ENCODE measurements around the gene WWC1. TPM values are rescaled to one million over a fixed set of nuclear protein-coding genes. Genes with fewer than 3 reads are reported as not detected.

WWC1 gene
- total RNA-seq, 2 experiments from 2014 or later, result 1.0 to 1.3 TPM

- no peaks in the 10 kb centered on the region for H3K36me3 ChIP-seq (ENCODE audit: insufficient read depth, low read length)
- ATAC-seq (ENCODE audit: poor library complexity) (no peak), DNase-seq (no peak)
- no peaks in the 10 kb centered on the region for H3K27me3 ChIP-seq (ENCODE audit: control insufficient read depth in 1 of 2, insufficient read depth in 2 of 2, low read length in 2 of 2)
- TF ChIP-seq CTCF (IDR thresholded peaks at IDR 0.05), result no peak
- no peaks in the 10 kb centered on the region for H3K36me3 Mint-ChIP-seq (ENCODE audit: low read depth)
- H3K27me3 Mint-ChIP-seq, result no peaks in the 10 kb centered on the region
- no peak overlapping the region for H3K4me3 ChIP-seq (ENCODE audit: low read length)
- CTCF ChIA-PET, result no interaction called here
- H3K9me3 Mint-ChIP-seq, result no peaks in the 10 kb centered on the region
- no peak overlapping the region for H3K27ac ChIP-seq (ENCODE audit: low read depth in 1 of 2, low read length in 2 of 2)
- intact Hi-C loops (cut with DNase I, micrococcal nuclease), result no loop called here
- H3K9me3 ChIP-seq (ENCODE audit: control insufficient read depth in 1 of 2, insufficient read depth in 1 of 2, low read length in 2 of 2), result no peaks in the 10 kb centered on the region
- H3K27ac Mint-ChIP-seq, result no peak overlapping the region
- POLR2A ChIA-PET, result no interaction called here
- H3K4me3 Mint-ChIP-seq, result no peak overlapping the region
- no peaks in the 10 kb centered on the region for H3K4me1 Mint-ChIP-seq (ENCODE audit: low read depth)
- no peaks in the 10 kb centered on the region for H3K4me1 ChIP-seq (ENCODE audit: insufficient read depth, low read length)
These were observed 28.3 kb downstream of the WWC1 start for GRCh38 chr5:168319774-168320173.

GRCh38 chr5:168320805-168321204, 29.4 kb downstream of the WWC1 start:
- no peak for TF ChIP-seq CTCF (IDR thresholded peaks at IDR 0.05)
- H3K4me1 Mint-ChIP-seq (ENCODE audit: low read depth), result no peaks in the 10 kb centered on the region
- H3K27me3 Mint-ChIP-seq, result peaks cover 1% of the 10 kb centered on the region
- no peaks in the 10 kb centered on the region for H3K9me3 ChIP-seq (ENCODE audit: control insufficient read depth in 1 of 2, insufficient read depth in 1 of 2, low read length in 2 of 2)
- H3K9me3 Mint-ChIP-seq, result no peaks in the 10 kb centered on the region
- H3K27ac ChIP-seq (ENCODE audit: low read depth in 1 of 2, low read length in 2 of 2), result no peak overlapping the region
- POLR2A ChIA-PET, result no interaction called here
- H3K4me1 ChIP-seq (ENCODE audit: insufficient read depth, low read length), result no peaks in the 10 kb centered on the region
- no peak for DNase-seq
- no peak overlapping the region for H3K4me3 ChIP-seq (ENCODE audit: low read length)
- CTCF ChIA-PET, result no interaction called here
- H3K36me3 Mint-ChIP-seq (ENCODE audit: low read depth), result no peaks in the 10 kb centered on the region
- H3K4me3 Mint-ChIP-seq, result no peak overlapping the region
- intact Hi-C loops (cut with DNase I, micrococcal nuclease), result no loop called here
- no peak for ATAC-seq (ENCODE audit: poor library complexity)
- H3K27ac Mint-ChIP-seq, result no peak overlapping the region
- no peaks in the 10 kb centered on the region for H3K36me3 ChIP-seq (ENCODE audit: insufficient read depth, low read length)
- H3K27me3 ChIP-seq (ENCODE audit: control insufficient read depth in 1 of 2, insufficient read depth in 2 of 2, low read length in 2 of 2), result no peaks in the 10 kb centered on the region

- Mint-ChIP-seq H3K4me3 (no peak overlapping the region), H3K9me3 (no peaks in the 10 kb centered on the region), H3K36me3 (ENCODE audit: low read depth) (no peaks in the 10 kb centered on the region), H3K4me1 (ENCODE audit: low read depth) (peaks cover 4% of the 10 kb centered on the region), H3K27me3 (peaks cover 20% of the 10 kb centered on the region), H3K27ac (no peak overlapping the region)
- ChIA-PET CTCF (no interaction called here), POLR2A (no interaction called here)
- no peaks in the 10 kb centered on the region for H3K36me3 ChIP-seq (ENCODE audit: insufficient read depth, low read length)
- DNase-seq (no peak), ATAC-seq (ENCODE audit: poor library complexity) (no peak)
- H3K27ac ChIP-seq (ENCODE audit: low read depth in 1 of 2, low read length in 2 of 2), result no peak overlapping the region
- no peak overlapping the region for H3K4me3 ChIP-seq (ENCODE audit: low read length)
- TF ChIP-seq CTCF (IDR thresholded peaks at IDR 0.05), result no peak
- H3K27me3 ChIP-seq (ENCODE audit: control insufficient read depth in 1 of 2, insufficient read depth in 2 of 2, low read length in 2 of 2), result peaks cover 2 to 9% of the 10 kb centered on the region in 2 experiments
- H3K4me1 ChIP-seq (ENCODE audit: insufficient read depth, low read length), result no peaks in the 10 kb centered on the region
- intact Hi-C loops (cut with DNase I, micrococcal nuclease), result no loop called here
- no peaks in the 10 kb centered on the region for H3K9me3 ChIP-seq (ENCODE audit: control insufficient read depth in 1 of 2, insufficient read depth in 1 of 2, low read length in 2 of 2)
These were observed 33.6 kb downstream of the WWC1 start for GRCh38 chr5:168324859-168325630.
